RWPE1 (cell line): Measurements from ENCODE around the gene SDF4.

Source experiments
- CTCF ChIA-PET: fragments of 350-600 bp; sonication (Branson Sonifier 250); formaldehyde crosslinking; extraction: SDS; loops from one replicate; lab custom pipeline; 2021; lab: Yijun Ruan, JAX
- POLR2A ChIA-PET: fragments of 400-600 bp; formaldehyde crosslinking; extraction: SDS; loops from one replicate; lab custom pipeline; 2020; ENCODE audit warnings: antibody characterized with exemption; ENCODE audit not compliant: low non-redundant PET; lab: Yijun Ruan, JAX
- DNase-seq: peaks from one replicate; pipeline ENCODE4 v3.0.0; 2012; ENCODE audit warnings: low spot score
- H3K27ac ChIP-seq: fragments of 450-650 bp; 2 replicates; pipeline ENCODE4 v1.5.1; 2017
- TF ChIP-seq, protein P1 (sequence below): fragments of 450-650 bp; conservative IDR thresholded peaks from 2 replicates; pipeline ENCODE4 v1.5.1; 2017; ENCODE audit warnings: low read depth, mild to moderate bottlenecking

Gene SDF4

GRCh38 chr1:1173061-1173792 lies 58.6 kb downstream of the SDF4 start:
- CTCF ChIA-PET, result interaction anchor here (1.2 kb wide), 1 partner anchor 51 kb away, joined by 4 read pairs; no protein-coding TSS in a partner anchor
- DNase-seq, result no peak
- TF ChIP-seq, protein P1, sequence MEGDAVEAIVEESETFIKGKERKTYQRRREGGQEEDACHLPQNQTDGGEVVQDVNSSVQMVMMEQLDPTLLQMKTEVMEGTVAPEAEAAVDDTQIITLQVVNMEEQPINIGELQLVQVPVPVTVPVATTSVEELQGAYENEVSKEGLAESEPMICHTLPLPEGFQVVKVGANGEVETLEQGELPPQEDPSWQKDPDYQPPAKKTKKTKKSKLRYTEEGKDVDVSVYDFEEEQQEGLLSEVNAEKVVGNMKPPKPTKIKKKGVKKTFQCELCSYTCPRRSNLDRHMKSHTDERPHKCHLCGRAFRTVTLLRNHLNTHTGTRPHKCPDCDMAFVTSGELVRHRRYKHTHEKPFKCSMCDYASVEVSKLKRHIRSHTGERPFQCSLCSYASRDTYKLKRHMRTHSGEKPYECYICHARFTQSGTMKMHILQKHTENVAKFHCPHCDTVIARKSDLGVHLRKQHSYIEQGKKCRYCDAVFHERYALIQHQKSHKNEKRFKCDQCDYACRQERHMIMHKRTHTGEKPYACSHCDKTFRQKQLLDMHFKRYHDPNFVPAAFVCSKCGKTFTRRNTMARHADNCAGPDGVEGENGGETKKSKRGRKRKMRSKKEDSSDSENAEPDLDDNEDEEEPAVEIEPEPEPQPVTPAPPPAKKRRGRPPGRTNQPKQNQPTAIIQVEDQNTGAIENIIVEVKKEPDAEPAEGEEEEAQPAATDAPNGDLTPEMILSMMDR, result no peak
- no peak overlapping the region for H3K27ac ChIP-seq
- POLR2A ChIA-PET, result no interaction called here

- no peak overlapping the region for H3K27ac ChIP-seq
- ChIA-PET POLR2A (interaction anchor here (0.6 to 1.0 kb wide), 2 partner anchors 9 to 102 kb away, joined by 3 to 6 read pairs; partner anchors contain the start of gene UBE2J2), CTCF (interaction anchor here (0.6 to 1.0 kb wide), 4 partner anchors 24 to 1456 kb away, joined by 3 read pairs; no protein-coding TSS in a partner anchor)
- TF ChIP-seq, protein P1, result no peak
- no peak for DNase-seq
Observed at GRCh38 chr1:1171546-1172340, 60.1 kb downstream of the SDF4 start.

DNA sequence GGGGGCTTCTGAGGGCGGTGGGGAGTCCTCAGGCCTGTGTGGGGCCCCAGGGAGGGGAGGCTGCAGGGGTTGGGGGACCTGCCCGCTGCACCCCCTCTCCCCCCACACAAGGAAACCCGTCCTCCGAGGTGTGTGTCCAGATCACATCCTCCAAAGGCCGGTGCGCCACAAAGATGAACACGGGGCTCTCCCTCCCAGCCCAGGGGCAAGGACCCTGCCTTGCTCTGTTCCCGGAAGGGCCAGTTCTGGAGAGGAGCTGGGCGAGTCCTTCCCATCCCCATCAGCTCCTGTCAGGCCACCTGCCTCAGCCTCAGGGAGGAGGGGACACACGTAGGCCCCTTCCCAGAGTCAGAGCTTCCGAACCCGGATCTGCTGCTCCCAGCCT lies 60.6 kb downstream of the SDF4 start:
- CTCF ChIA-PET, result interaction anchor here (0.7 to 1.0 kb wide), 2 partner anchors 54 to 1457 kb away, joined by 3 read pairs; no protein-coding TSS in a partner anchor
- POLR2A ChIA-PET, result interaction anchor here (0.6 to 1.0 kb wide), 2 partner anchors 9 to 102 kb away, joined by 3 to 6 read pairs; partner anchors contain the start of gene UBE2J2
- H3K27ac ChIP-seq, result no peak overlapping the region
- no peak for DNase-seq
- TF ChIP-seq, protein P1, result no peak

- ChIA-PET POLR2A (interaction anchor here (0.9 kb wide), 1 partner anchor 40 kb away, joined by 6 read pairs; no protein-coding TSS in a partner anchor), CTCF (no interaction called here)
- no peak overlapping the region for H3K27ac ChIP-seq
- no peak for DNase-seq
- TF ChIP-seq, protein P1, result no peak
Observed at GRCh38 chr1:1170215-1171091, 61.3 kb downstream of the SDF4 start.

DNA sequence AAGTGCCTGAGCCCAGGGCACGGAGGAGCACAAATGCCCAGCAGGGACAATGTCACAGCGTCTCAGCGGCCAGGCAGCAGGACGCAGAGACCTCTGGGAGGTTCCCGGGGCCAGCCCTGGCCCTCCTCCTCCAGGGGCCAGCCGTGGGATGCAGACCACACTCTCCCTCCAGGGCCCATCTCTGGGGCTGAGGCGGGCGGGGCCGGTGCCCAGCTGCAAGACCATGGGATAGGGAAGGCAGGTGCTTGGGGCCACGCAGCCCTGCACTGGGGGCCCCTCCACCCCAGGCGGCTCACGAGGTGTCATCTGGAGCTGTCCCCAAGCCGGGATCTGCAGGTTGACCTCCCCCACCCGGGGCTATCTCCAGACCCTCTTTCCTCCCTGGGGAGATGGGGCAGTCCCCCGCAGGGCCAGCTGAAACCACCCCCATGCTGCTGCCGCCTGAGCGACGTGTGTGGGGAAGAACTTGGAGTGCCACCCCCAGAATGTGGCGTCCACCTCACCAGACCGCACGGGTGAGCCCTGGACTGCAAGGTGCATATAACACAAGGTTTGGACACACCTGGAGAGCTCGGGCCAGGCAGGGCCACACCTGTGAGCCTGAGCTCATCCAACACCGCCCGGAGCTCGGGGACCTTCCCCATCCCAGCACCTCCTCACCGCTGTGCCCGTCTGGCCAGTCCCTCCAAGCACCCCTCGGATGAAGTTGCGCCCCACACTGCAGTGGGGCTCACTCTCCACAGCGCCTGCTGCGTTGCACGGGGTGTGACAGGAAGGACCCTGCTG lies 62.2 kb downstream of the SDF4 start:
- no peak for DNase-seq
- H3K27ac ChIP-seq, result no peak overlapping the region
- TF ChIP-seq, protein P1, result no peak
- CTCF ChIA-PET, result interaction anchor here (0.6 kb wide), 1 partner anchor 185 kb away, joined by 4 read pairs; no protein-coding TSS in a partner anchor
- POLR2A ChIA-PET, result interaction anchor here (0.9 kb wide), 1 partner anchor 39 kb away, joined by 6 read pairs; no protein-coding TSS in a partner anchor
